HEK293 (cell line): ENCODE measurements around the gene ACHE.
A peak's percentile ranks its signal among the peaks of the same experiment; 100 is the strongest.

ENCODE experiments used
- CTCF ChIP-seq: fragments of 450-650 bp; formaldehyde crosslinking; IDR thresholded peaks from 2 replicates; pipeline ENCODE4 v1.5.1; 2016; ENCODE audit warnings: missing biosample characterization, missing genetic modification characterization
- FEZF1 ChIP-seq: fragments of 450-650 bp; formaldehyde crosslinking; IDR thresholded peaks from 2 replicates; pipeline ENCODE4 v1.5.1; 2016; ENCODE audit warnings: missing biosample characterization, missing genetic modification characterization
- GFI1B ChIP-seq: fragments of 450-650 bp; formaldehyde crosslinking; IDR thresholded peaks from 2 replicates; pipeline ENCODE4 v1.5.1; 2016; ENCODE audit warnings: missing biosample characterization, missing genetic modification characterization
- KLF16 ChIP-seq: fragments of 450-650 bp; formaldehyde crosslinking; IDR thresholded peaks from 2 replicates; pipeline ENCODE4 v1.5.1; 2017; ENCODE audit warnings: missing biosample characterization, missing genetic modification characterization
- KLF8 ChIP-seq: fragments of 450-650 bp; formaldehyde crosslinking; IDR thresholded peaks from 2 replicates; pipeline ENCODE4 v1.5.1; 2016; ENCODE audit warnings: missing biosample characterization, missing genetic modification characterization
- PRDM4 ChIP-seq: fragments of 450-650 bp; formaldehyde crosslinking; IDR thresholded peaks from 2 replicates; pipeline ENCODE4 v1.5.1; 2017; ENCODE audit warnings: missing biosample characterization, missing genetic modification characterization
- REPIN1 ChIP-seq: fragments of 450-650 bp; formaldehyde crosslinking; IDR thresholded peaks from 2 replicates; pipeline ENCODE4 v1.5.1; 2017; ENCODE audit warnings: missing biosample characterization, missing genetic modification characterization, low read depth
- SCRT2 ChIP-seq: fragments of 450-650 bp; formaldehyde crosslinking; IDR thresholded peaks from 2 replicates; pipeline ENCODE4 v1.5.1; 2016; ENCODE audit warnings: missing biosample characterization, missing genetic modification characterization
- SETDB1 ChIP-seq: IDR thresholded peaks from one replicate; pipeline ENCODE4 v1.6.1; 2017; ENCODE audit warnings: mild to moderate bottlenecking, low read length, moderate library complexity, mixed read lengths; ENCODE audit not compliant: insufficient read length
- SP7 ChIP-seq: fragments of 450-650 bp; formaldehyde crosslinking; IDR thresholded peaks from 2 replicates; pipeline ENCODE4 v1.5.1; 2016; ENCODE audit warnings: missing biosample characterization, missing genetic modification characterization
- ZFP3 ChIP-seq: fragments of 450-650 bp; formaldehyde crosslinking; IDR thresholded peaks from 2 replicates; pipeline ENCODE4 v1.5.1; 2016; ENCODE audit warnings: low read depth, missing biosample characterization, missing genetic modification characterization
- ZFP37 ChIP-seq: fragments of 450-650 bp; formaldehyde crosslinking; IDR thresholded peaks from 2 replicates; pipeline ENCODE4 v1.5.1; 2016; ENCODE audit warnings: missing biosample characterization, missing genetic modification characterization
- ZNF112 ChIP-seq: fragments of 450-650 bp; formaldehyde crosslinking; IDR thresholded peaks from 2 replicates; pipeline ENCODE4 v1.5.0; 2017; ENCODE audit warnings: missing biosample characterization, missing genetic modification characterization
- ZNF138 ChIP-seq: fragments of 450-650 bp; formaldehyde crosslinking; IDR thresholded peaks from 2 replicates; pipeline ENCODE4 v1.5.1; 2016; ENCODE audit warnings: missing biosample characterization, missing genetic modification characterization, borderline replicate concordance
- ZNF18 ChIP-seq: fragments of 450-650 bp; formaldehyde crosslinking; IDR thresholded peaks from 2 replicates; pipeline ENCODE4 v1.5.1; 2016; ENCODE audit warnings: missing biosample characterization, missing genetic modification characterization
- ZNF2 ChIP-seq: fragments of 450-650 bp; formaldehyde crosslinking; IDR thresholded peaks from 2 replicates; pipeline ENCODE4 v1.5.1; 2016; ENCODE audit warnings: missing biosample characterization, missing genetic modification characterization
- ZNF211 ChIP-seq: fragments of 450-650 bp; formaldehyde crosslinking; IDR thresholded peaks from 2 replicates; pipeline ENCODE4 v1.5.1; 2016; ENCODE audit warnings: low read depth, missing biosample characterization, missing genetic modification characterization
- ZNF223 ChIP-seq: fragments of 450-650 bp; formaldehyde crosslinking; IDR thresholded peaks from 2 replicates; pipeline ENCODE4 v1.5.1; 2016; ENCODE audit warnings: missing biosample characterization, missing genetic modification characterization
- ZNF302 ChIP-seq: fragments of 450-650 bp; formaldehyde crosslinking; IDR thresholded peaks from 2 replicates; pipeline ENCODE4 v1.5.1; 2016; ENCODE audit warnings: missing biosample characterization, missing genetic modification characterization, low read depth
- ZNF350 ChIP-seq: fragments of 450-650 bp; formaldehyde crosslinking; IDR thresholded peaks from 2 replicates; pipeline ENCODE4 v1.5.0; 2017; ENCODE audit warnings: missing biosample characterization, mild to moderate bottlenecking, missing genetic modification characterization
- ZNF391 ChIP-seq: fragments of 450-650 bp; formaldehyde crosslinking; IDR thresholded peaks from 2 replicates; pipeline ENCODE4 v1.5.1; 2016; ENCODE audit warnings: low read depth, missing biosample characterization, missing genetic modification characterization, borderline replicate concordance
- ZNF521 ChIP-seq: fragments of 450-650 bp; formaldehyde crosslinking; IDR thresholded peaks from 2 replicates; pipeline ENCODE4 v1.5.1; 2017; ENCODE audit warnings: missing biosample characterization, mild to moderate bottlenecking, missing genetic modification characterization
- ZNF558 ChIP-seq: fragments of 450-650 bp; formaldehyde crosslinking; IDR thresholded peaks from 2 replicates; pipeline ENCODE4 v1.5.1; 2016; ENCODE audit warnings: missing biosample characterization, missing genetic modification characterization
- ZNF776 ChIP-seq: fragments of 450-650 bp; formaldehyde crosslinking; IDR thresholded peaks from 2 replicates; pipeline ENCODE4 v1.5.0; 2017; ENCODE audit warnings: missing biosample characterization, missing genetic modification characterization, borderline replicate concordance
- TF ChIP-seq, protein P1 (sequence below): fragments of 450-650 bp; formaldehyde crosslinking; IDR thresholded peaks from 2 replicates; pipeline ENCODE4 v1.5.1; 2016; ENCODE audit warnings: missing biosample characterization, missing genetic modification characterization
- TF ChIP-seq, protein P2 (sequence below): fragments of 450-650 bp; formaldehyde crosslinking; IDR thresholded peaks from 2 replicates; pipeline ENCODE4 v1.5.1; 2016; ENCODE audit warnings: missing biosample characterization, missing genetic modification characterization
- TF ChIP-seq, protein P3 (sequence below): sonication (generic); formaldehyde crosslinking; IDR thresholded peaks from 2 replicates; pipeline ENCODE4 v1.8.1; 2022; ENCODE audit warnings: mild to moderate bottlenecking, moderate library complexity, missing genetic modification reagents

Gene ACHE

GRCh38 chr7:100896732-100897608, 1.3 kb upstream of the ACHE start (continued):
- TF ChIP-seq ZNF18 (tag by site-specific recombination) (no peak), ZNF521 (tag by site-specific recombination) (no peak), SETDB1 (no peak), REPIN1 (tag by site-specific recombination) (no peak), SP7 (peak; percentile 16; the same call in 1 of the 2 replicates), ZFP37 (tag by site-specific recombination) (no peak), ZNF558 (tag by site-specific recombination) (no peak), ZNF223 (tag by site-specific recombination) (no peak), ZNF138 (tag by site-specific recombination) (no peak), ZNF112 (no peak), CTCF (tag by site-specific recombination) (peak; percentile 93), KLF16 (tag by site-specific recombination) (0 out of 2 replicates have a peak, but pooled peaks have one; percentile 32), ZFP3 (tag by site-specific recombination) (no peak), ZNF211 (tag by site-specific recombination) (no peak), ZNF2 (peak; percentile 50; the same call in 1 of the 2 replicates), PRDM4 (tag by site-specific recombination) (no peak), GFI1B (tag by site-specific recombination) (no peak), ZNF302 (tag by site-specific recombination) (no peak), KLF8 (tag by site-specific recombination) (no peak; the same call in 1 of the 2 replicates), ZNF776 (no peak), ZNF350 (tag by site-specific recombination) (no peak), SCRT2 (tag by site-specific recombination) (no peak), FEZF1 (tag by site-specific recombination) (no peak), ZNF391 (no peak)
- TF ChIP-seq, protein P1, sequence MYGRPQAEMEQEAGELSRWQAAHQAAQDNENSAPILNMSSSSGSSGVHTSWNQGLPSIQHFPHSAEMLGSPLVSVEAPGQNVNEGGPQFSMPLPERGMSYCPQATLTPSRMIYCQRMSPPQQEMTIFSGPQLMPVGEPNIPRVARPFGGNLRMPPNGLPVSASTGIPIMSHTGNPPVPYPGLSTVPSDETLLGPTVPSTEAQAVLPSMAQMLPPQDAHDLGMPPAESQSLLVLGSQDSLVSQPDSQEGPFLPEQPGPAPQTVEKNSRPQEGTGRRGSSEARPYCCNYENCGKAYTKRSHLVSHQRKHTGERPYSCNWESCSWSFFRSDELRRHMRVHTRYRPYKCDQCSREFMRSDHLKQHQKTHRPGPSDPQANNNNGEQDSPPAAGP = peak; percentile 80
- TF ChIP-seq, protein P2, sequence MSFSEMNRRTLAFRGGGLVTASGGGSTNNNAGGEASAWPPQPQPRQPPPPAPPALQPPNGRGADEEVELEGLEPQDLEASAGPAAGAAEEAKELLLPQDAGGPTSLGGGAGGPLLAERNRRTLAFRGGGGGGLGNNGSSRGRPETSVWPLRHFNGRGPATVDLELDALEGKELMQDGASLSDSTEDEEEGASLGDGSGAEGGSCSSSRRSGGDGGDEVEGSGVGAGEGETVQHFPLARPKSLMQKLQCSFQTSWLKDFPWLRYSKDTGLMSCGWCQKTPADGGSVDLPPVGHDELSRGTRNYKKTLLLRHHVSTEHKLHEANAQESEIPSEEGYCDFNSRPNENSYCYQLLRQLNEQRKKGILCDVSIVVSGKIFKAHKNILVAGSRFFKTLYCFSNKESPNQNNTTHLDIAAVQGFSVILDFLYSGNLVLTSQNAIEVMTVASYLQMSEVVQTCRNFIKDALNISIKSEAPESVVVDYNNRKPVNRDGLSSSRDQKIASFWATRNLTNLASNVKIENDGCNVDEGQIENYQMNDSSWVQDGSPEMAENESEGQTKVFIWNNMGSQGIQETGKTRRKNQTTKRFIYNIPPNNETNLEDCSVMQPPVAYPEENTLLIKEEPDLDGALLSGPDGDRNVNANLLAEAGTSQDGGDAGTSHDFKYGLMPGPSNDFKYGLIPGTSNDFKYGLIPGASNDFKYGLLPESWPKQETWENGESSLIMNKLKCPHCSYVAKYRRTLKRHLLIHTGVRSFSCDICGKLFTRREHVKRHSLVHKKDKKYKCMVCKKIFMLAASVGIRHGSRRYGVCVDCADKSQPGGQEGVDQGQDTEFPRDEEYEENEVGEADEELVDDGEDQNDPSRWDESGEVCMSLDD (tag by site-specific recombination) = peak; percentile 94
- TF ChIP-seq, protein P3, sequence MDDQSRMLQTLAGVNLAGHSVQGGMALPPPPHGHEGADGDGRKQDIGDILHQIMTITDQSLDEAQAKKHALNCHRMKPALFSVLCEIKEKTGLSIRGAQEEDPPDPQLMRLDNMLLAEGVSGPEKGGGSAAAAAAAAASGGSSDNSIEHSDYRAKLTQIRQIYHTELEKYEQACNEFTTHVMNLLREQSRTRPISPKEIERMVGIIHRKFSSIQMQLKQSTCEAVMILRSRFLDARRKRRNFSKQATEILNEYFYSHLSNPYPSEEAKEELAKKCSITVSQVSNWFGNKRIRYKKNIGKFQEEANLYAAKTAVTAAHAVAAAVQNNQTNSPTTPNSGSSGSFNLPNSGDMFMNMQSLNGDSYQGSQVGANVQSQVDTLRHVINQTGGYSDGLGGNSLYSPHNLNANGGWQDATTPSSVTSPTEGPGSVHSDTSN (CRISPR knock-in tag) = no peak
